Germinal center (tissue), 1 donor: ENCODE data around the gene GLG1.

Experiments used
- DNase-seq: peaks from one replicate; pipeline ENCODE4 v3.0.0; 2012; ENCODE audit warnings: mixed read lengths, low spot score

The GLG1 gene

GRCh38 chr16:74472540-74472939 is 134.4 kb downstream of the GLG1 start:
- DNase-seq: no peak

DNA sequence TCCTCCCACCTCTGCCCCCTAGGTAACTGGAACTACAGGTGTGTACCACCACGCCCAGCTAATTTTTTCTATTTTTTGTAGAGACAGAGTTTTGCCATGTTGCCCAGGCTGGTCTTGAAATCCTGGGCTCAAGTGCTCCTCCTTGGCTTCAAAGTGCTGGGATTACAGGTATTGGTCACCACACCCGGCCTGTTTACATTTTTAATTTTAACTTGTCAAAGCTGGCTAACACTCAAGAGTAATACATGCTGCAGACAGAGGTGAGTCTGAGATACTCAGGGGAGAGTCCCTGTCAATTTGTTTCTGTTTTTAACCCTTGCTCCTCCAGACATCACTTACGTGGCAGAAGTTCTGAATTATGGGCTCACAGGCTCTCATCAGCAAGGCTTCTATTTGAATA is 134.9 kb downstream of the GLG1 start:
- DNase-seq: peak; percentile 8

DNA sequence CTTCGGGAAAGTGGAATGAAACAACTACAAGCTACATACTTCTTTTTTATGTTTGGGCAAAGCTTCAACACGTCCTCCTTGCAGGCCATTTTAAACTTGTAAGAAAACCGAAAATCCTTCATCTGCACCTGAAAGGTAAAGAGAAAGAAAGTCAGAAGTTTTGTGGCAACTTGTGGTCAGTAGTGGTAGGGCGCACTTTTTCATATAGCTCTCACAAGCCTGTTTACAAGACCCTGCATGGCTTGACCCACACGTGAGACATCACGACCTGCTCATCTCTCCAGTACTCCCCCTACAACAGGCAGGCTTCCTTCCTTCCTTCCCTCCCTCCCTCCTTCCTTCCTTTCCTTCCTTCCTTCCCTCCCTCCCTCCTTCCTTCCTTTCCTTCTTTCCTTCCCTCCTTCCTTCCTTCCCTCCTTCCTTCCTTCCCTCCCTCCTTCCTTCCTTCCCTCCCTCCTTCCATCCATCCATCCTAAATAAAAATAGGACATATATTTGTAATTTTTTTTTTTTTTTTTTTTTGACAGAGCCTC is 136.9 kb downstream of the GLG1 start:
- DNase-seq: no peak

- DNase-seq: no peak
Measured at GRCh38 chr16:74468807-74469525, 137.9 kb downstream of the GLG1 start.

GRCh38 chr16:74466872-74467271 is 140.0 kb downstream of the GLG1 start:
- DNase-seq: no peak

GRCh38 chr16:74465851-74466685 is 140.8 kb downstream of the GLG1 start:
- DNase-seq: no peak

DNA sequence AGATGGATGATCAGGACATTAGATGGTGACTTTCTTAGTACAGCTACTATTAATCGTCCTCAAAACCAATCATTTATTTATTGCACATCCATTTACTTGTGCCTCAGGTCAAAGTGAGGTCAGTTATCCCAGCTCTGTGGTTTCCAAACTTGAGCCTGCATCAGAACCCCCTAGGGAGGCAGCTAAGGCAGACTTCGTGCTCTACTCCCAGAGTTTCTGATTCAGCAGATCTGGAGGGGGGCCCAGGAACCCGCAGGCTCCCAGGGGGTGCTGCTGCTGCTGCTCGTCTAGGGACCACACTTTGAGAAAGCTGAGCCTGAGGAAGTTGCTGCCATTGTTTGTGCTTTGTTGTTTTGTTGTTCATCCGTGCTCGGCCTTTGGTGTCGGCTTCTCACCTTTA is 141.6 kb downstream of the GLG1 start:
- no peak for DNase-seq

GRCh38 chr16:74463888-74464287 is 143.0 kb downstream of the GLG1 start:
- DNase-seq: peak; percentile 79

DNA sequence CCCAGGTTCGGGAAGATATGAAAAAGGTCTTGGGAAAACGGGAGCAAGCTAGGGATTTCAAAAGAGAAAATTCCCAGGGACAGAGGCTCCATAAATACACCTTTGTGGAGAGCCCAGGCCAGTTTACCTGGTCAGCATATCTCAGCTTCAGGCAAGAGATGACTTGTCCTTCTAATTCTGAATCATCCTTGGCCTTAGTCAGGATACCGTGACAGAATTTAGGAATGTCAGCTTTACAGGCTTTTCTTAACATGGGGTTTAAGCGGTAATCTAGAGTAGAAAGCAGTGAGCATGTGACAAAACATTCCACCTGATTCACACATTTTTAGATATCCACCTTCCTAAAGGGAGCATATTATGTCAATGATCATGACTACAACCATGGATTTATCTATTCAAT is 144.6 kb downstream of the GLG1 start:
- DNase-seq: no peak

DNA sequence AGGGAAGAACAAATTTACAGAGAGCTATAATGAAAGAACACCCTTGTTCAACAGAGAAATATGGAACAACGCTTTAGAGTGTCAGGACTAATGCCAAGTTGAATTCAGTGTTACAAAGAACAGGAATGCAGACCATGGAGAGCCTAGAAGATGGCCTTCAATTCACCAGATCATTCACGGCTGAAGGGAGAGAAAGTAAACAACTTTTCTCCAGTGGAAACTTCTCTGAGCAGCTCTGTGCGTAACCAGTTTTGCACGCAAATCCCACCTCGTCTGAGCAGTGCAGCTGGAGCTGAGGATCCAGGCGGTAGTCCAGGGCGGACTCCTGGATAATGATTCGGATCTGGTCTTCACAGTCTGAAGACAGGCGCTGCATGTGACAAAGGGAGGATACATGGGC is 145.1 kb downstream of the GLG1 start:
- DNase-seq: no peak

- DNase-seq: no peak
Measured at GRCh38 chr16:74460542-74460941, 146.4 kb downstream of the GLG1 start.

DNA sequence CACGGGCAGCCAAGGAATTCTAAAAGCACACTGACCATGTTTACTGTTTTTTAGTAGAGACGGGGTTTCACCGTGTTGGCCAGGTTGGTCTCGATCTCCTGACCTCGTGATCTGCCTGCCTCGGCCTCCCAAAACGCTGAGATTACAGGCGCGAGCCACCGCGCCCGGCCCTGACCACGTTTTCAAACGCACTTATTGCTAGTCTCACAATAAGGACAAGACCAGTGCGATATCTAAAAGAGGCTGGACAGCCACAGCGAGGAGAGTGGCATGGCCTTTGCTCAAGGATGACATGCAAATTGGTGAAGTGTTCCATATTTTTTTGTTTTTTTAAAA is 150.7 kb downstream of the GLG1 start:
- DNase-seq: no peak

DNA sequence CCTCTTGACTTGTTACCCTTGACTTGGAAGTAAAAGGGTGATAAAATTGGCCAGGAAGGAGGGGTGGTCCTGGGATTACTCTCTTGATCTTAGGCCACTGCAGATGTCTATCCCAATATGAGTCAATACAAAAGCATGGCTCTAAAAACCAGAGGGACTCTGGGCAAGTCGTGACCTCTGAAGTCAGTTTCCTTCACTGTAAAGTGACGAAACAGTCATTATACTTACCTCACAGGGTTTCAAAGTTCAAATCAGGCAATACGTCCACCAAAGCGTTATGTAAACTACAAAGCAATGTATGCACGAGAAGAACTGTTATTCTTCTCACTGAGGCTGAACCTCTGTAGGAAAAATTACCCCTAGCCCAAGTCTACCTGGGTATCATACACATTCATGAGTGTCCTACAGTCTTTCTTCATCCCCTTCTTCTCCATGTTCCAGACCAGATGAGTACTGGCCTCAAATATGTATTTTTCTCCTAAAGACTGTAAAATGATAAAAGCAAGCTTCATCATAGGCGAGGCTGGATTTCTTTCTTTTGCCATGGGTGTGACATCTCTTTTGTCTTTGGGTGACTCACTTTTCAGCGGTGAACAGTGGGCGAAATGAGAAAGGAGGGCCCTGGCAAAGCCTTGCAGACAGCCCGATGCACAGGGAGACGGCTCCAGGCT is 151.2 kb downstream of the GLG1 start:
- no peak for DNase-seq

- no peak for DNase-seq
Measured at GRCh38 chr16:74455213-74455612, 151.7 kb downstream of the GLG1 start.

DNA sequence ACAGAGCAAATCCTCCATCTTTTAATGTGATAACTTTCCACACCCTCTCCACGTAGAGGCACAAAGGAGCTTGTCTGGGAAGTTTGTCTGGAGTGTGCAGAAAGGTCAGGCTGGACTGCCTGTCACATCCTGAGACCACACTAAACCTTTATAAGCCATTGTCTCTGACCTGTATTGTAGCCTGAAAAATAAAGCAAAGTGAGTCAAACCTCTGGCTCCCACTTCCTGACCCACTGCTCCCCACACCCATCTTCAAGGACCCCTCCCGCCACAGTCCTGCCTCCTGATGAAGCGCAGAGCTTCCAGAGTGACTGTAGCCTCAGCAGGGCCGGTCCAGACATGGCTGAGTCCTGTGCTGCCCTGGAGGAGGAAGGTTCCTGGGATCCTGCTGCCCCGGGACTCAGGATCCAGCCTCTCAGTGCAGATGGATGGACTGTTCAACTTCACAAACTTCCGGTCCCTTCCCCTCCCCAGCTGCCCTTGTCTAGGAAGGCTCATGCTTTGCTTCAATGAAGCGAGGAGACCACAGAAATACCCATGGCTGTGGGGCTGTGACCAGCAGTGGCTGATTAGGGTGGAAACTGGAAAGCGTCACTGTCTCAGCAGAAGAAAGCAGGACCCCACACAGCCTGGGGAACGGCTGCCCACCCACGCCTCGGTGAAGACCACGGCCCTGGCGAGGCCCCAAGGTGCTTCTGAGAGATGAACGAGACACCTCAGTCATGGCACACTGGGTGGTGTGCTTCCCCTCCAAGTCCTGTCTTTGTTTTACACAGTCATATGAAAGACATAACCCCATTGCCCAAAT is 154.8 kb downstream of the GLG1 start:
- DNase-seq: peak; percentile 33

- DNase-seq: no peak
Measured at GRCh38 chr16:74450967-74451760, 155.8 kb downstream of the GLG1 start.

DNA sequence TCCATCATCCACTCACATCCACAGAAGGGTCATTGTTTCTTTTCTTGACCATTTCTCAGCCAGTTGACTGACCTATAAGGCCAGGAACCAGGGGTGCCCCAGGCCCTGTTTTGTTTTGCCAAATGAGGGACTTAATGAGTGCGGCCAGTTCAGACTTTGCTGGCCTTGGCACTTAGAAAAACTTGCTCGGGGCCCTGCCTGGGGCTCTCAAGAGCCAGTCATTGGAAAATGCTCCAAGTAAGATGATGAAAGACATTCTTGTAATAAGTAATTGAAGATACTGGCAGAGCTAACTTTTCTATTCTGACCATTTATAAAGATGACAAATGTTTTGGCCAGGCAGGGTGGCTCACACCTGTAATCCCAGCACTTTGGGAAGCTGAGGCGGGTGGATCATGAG is 156.7 kb downstream of the GLG1 start:
- DNase-seq: no peak

- DNase-seq: no peak
Measured at GRCh38 chr16:74449470-74449869, 157.4 kb downstream of the GLG1 start.

DNA sequence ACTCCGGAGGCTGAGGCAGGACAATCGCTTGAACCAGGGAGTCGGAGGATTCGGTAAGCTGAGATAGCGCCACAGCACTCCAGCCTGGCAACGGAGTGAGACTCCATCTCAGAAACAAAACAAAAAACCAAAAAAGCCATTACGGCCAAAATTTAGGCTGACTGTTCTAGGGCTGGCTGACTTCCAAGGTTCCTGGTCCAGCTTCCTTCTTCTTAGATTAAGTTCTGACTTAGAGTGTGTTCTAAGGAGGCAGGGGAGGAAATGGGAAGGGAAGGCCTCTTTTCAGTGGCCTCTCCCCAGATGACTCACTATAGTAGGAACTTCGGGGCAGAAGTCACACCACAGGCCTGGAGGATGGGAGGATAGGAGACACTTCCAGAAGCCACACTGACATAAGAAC is 157.9 kb downstream of the GLG1 start:
- DNase-seq: no peak

DNA sequence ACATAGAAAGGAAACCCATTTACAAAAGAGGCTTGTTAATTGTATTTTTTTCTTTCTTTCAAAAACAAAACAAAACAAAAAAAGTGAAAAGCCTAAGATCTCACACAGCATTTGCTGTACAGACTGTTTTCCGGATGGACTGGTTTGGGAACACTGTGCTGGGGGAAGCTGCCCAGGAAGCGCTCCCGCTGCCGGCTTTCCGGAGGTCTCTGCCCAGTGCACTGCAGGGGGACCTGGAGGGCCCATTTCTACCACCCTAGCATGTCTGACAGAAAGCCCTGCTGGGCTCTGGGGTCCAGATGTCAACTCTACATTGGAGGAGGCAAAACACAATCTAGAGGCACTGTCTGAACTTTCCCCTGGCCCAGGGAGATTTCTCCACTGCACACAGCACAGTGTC is 159.3 kb downstream of the GLG1 start:
- DNase-seq: no peak

GRCh38 chr16:74446866-74447265 is 160.0 kb downstream of the GLG1 start:
- DNase-seq: no peak
